Tibial artery (tissue), 4 donors: ENCODE measurements around the gene GYPC.

Experiments
- DNase-seq, 2 donors: peaks; one replicate each; pipeline ENCODE4 v3.0.0-alpha.2; 2019
- H3K27ac ChIP-seq, 2 donors: fragments of 200-600 bp; sonication (generic) in 1 of 2; 1 replicate in 1 of 2; 2 replicates in 1 of 2; pipeline ENCODE4 v1.5.1; 2018 to 2019; ENCODE audit warnings: mild to moderate bottlenecking in 1 of 2
- H3K27me3 ChIP-seq, 2 donors: fragments of 200-600 bp; sonication (generic) in 1 of 2; one replicate each; pipeline versions ENCODE4 v1.5.1 to v1.6.0; 2016 to 2019
- H3K36me3 ChIP-seq, 3 donors: fragments of 200-600 bp; sonication (generic) in 2 of 3; one replicate each; pipeline ENCODE4 v1.5.1; 2016 to 2019; ENCODE audit warnings: mild to moderate bottlenecking in 2 of 3
- H3K4me1 ChIP-seq, 4 donors: fragments of 200-600 bp; sonication (generic) in 2 of 4; 1 replicate in 3 of 4; 2 replicates in 1 of 4; pipeline ENCODE4 v1.5.1; 2016 to 2019
- H3K4me3 ChIP-seq, 2 donors: fragments of 200-600 bp; sonication (generic) in 1 of 2; 1 replicate in 1 of 2; 2 replicates in 1 of 2; pipeline ENCODE4 v1.5.1; 2018 to 2019; ENCODE audit warnings: mild to moderate bottlenecking in 2 of 2
- H3K9me3 ChIP-seq, 3 donors: fragments of 200-600 bp; sonication (generic) in 1 of 3; one replicate each; pipeline ENCODE4 v1.5.1; 2016 to 2019
- CTCF ChIP-seq, 2 experiments: fragments of 200-600 bp in 1 of 2; fragments of 450-650 bp in 1 of 2; IDR thresholded peaks; one replicate each; pipeline ENCODE4 v1.5.1; 2017 to 2019; ENCODE audit warnings: antibody characterized with exemption in 2 of 2, mild to moderate bottlenecking in 1 of 2, moderate library complexity in 1 of 2
- intact Hi-C: fragments of 100-400 bp; cut with DNase I; formaldehyde crosslinking; loops from one replicate; pipeline ENCODE4 v1.15.0; 2023; ENCODE audit warnings: low total_unique reads

Gene GYPC

GRCh38 chr2:126627643-126628042, 28.3 kb upstream of the GYPC start:
- no peak for DNase-seq
- TF ChIP-seq CTCF (IDR thresholded peaks at IDR 0.05): no peak
- Histone ChIP-seq H3K4me1 (no peaks in the 10 kb centered on the region), H3K9me3 (no peaks in the 10 kb centered on the region), H3K4me3 (no peak overlapping the region), H3K27ac (no peak overlapping the region), H3K27me3 (no peaks in the 10 kb centered on the region), H3K36me3 (no peaks in the 10 kb centered on the region)
- intact Hi-C loops: no loop called here

DNA sequence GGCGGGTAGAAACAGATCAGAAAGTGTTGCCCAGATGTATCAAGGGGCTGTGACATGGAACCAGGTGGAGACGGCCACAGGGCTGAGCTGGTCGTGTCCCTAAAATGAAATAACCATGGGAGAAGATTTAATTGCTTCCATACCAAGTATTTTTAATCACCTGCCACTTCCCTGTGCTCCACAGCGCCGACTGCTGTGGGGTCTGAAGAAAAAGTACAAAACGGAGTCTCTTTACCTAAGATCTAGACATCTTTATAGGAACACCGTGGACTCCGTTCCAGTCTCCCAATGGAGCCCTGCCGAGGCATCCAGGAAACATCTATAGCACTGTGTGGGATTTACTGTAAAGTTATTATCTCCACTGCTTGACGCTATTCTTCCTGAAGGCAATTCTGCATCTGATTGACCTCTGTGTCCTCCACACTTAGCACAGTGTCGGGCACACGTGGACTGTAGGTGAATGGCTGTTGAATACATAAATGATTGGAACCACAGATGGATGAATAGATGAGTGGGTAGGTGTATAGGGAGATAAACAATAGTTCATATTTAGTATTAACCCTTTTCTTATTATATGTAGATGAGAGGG, 21.6 kb upstream of the GYPC start:
- peaks cover 0 to 17% (median 0%) of the 10 kb centered on the region in 4 donors for H3K4me1 ChIP-seq
- no peaks in the 10 kb centered on the region for H3K27me3 ChIP-seq
- H3K36me3 ChIP-seq: no peaks in the 10 kb centered on the region
- H3K4me3 ChIP-seq: no peak overlapping the region
- DNase-seq: no peak
- no peaks in the 10 kb centered on the region for H3K9me3 ChIP-seq
- TF ChIP-seq CTCF (IDR thresholded peaks at IDR 0.05): no peak
- intact Hi-C loops: no loop called here
- no peak overlapping the region for H3K27ac ChIP-seq

GRCh38 chr2:126635281-126635680, 20.7 kb upstream of the GYPC start:
- intact Hi-C loops: no loop called here
- Histone ChIP-seq H3K27me3 (no peaks in the 10 kb centered on the region), H3K27ac (no peak overlapping the region), H3K9me3 (no peaks in the 10 kb centered on the region), H3K4me1 (peaks cover 0 to 17% (median 0%) of the 10 kb centered on the region in 4 donors), H3K36me3 (no peaks in the 10 kb centered on the region), H3K4me3 (no peak overlapping the region)
- no peak for DNase-seq
- no peak for TF ChIP-seq CTCF (IDR thresholded peaks at IDR 0.05)

GRCh38 chr2:126635736-126636135, 20.2 kb upstream of the GYPC start:
- H3K27me3 ChIP-seq: no peaks in the 10 kb centered on the region
- TF ChIP-seq CTCF (IDR thresholded peaks at IDR 0.05): no peak
- H3K36me3 ChIP-seq: no peaks in the 10 kb centered on the region
- no peak for DNase-seq
- H3K9me3 ChIP-seq: no peaks in the 10 kb centered on the region
- H3K27ac ChIP-seq: no peak overlapping the region
- no peak overlapping the region for H3K4me3 ChIP-seq
- intact Hi-C loops: no loop called here
- H3K4me1 ChIP-seq: peaks cover 0 to 17% (median 0%) of the 10 kb centered on the region in 4 donors

DNA sequence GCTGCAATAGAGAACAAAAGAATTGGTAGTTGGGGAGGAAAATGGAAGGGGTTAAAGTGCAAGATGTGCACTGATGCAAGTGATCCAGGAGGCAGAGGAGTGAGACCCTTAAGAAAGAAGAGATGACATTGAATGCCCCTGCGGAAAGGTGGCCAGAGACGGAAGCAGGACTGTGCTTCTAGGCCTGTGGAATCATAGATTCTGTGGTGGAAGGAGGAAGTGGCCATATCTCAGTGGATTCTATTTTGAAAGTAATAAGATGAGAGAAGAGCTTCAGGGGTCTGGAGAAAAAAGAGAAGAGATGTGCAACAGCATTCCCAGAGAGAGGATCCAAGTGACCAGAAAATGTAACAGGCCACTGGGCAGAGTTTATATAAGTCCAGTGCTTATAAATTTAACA, 18.6 kb upstream of the GYPC start:
- intact Hi-C loops: no loop called here
- peaks cover 0 to 17% (median 0%) of the 10 kb centered on the region in 4 donors for H3K4me1 ChIP-seq
- no peaks in the 10 kb centered on the region for H3K27me3 ChIP-seq
- H3K36me3 ChIP-seq: no peaks in the 10 kb centered on the region
- no peak for TF ChIP-seq CTCF (IDR thresholded peaks at IDR 0.05)
- no peak for DNase-seq
- no peak overlapping the region for H3K27ac ChIP-seq
- no peak overlapping the region for H3K4me3 ChIP-seq
- no peaks in the 10 kb centered on the region for H3K9me3 ChIP-seq

DNA sequence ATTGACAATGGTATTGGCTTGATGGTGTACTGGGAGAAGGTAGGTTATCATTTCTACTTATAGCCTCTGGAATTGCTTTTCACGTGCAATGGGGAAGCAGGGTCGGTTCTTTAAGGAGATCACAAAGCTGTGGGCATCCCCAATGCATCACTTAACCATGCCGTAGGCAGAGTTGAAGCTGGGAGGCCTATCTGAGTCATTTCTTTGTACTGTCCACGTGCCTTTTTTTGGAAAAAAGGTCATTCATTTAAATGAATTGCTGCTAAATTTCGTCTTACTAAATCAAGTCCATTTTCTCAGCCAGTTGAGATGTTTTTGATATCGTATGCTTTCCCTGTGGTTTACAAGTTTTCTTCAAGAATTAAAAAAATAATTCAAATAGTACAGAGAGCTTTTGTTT, 17.2 kb upstream of the GYPC start:
- Histone ChIP-seq H3K4me3 (no peak overlapping the region), H3K4me1 (peaks cover 0 to 17% (median 0%) of the 10 kb centered on the region in 4 donors), H3K27ac (no peak overlapping the region), H3K27me3 (no peaks in the 10 kb centered on the region), H3K9me3 (no peaks in the 10 kb centered on the region), H3K36me3 (no peaks in the 10 kb centered on the region)
- no peak for DNase-seq
- intact Hi-C loops: no loop called here
- no peak for TF ChIP-seq CTCF (IDR thresholded peaks at IDR 0.05)
